ENCODE data around the gene SIDT1. TPM values are rescaled to one million over a fixed set of nuclear protein-coding genes. Genes with fewer than 3 reads are reported as not detected.

SIDT1 gene
- 1 to 10 TPM in 9 of 10 donors, under 1 TPM in 1; 0.81 to 3.5 (median 2.1) TPM for polyA plus RNA-seq (ENCODE audit: insufficient read length in 10 of 10)
- long read RNA-seq, donor 1, partial matches to known transcripts: 0 of 10 reads
- long read RNA-seq, donor 1, other reads (novel, unspliced or antisense): 9 of 10 reads
- long read RNA-seq, donor 2: 0 reads
- long read RNA-seq, donor 3: 0 reads
- long read RNA-seq, donor 4, partial matches to known transcripts: 0 of 1 reads
- long read RNA-seq, donor 4, other reads (novel, unspliced or antisense): 0 of 1 reads
- long read RNA-seq, donor 5, partial matches to known transcripts: 0 of 1 reads
- long read RNA-seq, donor 5, other reads (novel, unspliced or antisense): 0 of 1 reads
- long read RNA-seq, donor 6, partial matches to known transcripts: 0 of 1 reads
- long read RNA-seq, donor 6, other reads (novel, unspliced or antisense): 0 of 1 reads
- long read RNA-seq, donor 7: 0 reads
- long read RNA-seq, donor 8: 0 reads
- long read RNA-seq, donor 9: 0 reads

GRCh38 chr3:113531826-113532697 is at the start of gene SIDT1:
Gene SIDT1, plus strand, starts transcription at chr3:113532555. Its CDS starts 467 bp downstream, at chr3:113533022.
- DNase-seq: peak in 2 of 3 donors; percentile 34 to 61

DNA sequence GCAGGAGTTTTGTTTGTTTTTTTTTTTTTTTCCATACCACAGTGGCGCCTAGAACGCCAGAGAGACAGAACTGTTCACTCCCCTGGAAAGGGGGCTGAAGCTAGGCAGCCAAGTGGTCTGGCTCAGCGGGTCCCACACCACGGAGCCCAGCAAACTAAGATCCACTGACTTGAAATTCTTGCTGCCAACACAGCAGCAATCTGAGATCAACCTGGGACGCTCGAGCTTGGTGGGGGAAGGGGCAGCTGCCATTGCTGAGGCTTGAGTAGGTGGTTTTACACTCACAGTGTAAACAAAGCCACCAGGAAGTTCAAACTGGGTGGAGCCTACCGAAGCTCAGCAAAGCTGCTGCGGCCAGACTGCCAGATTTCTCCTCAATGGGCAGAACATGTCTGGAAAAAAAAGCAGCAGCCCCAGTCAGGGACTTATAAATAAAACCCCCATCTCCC is 47.2 kb upstream of the SIDT1 start:
- no peak for DNase-seq

GRCh38 chr3:113495035-113495434 is 37.3 kb upstream of the SIDT1 start:
- peak in 1 of 3 donors; percentile 36 for DNase-seq

DNA sequence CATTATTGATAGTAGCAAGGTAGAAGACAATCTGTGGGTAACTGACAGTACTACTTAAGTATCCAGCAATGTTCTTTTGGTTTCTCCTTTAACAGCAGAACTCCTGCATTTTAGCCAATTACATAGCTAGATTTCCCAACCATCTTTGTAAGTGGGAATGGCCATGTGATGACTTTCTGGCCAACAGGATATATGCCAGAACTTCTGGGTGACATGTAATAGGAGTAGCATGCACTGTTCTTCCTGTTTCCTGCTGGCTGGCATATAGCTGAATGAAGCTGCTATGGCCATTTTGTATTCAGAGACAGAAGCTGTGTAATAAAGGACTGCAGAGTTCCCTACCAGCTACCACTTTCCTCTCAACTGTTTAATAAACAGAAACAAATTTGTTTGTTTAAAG is 35.4 kb upstream of the SIDT1 start:
- no peak for DNase-seq

- no peak for DNase-seq
These were observed 33.9 kb upstream of the SIDT1 start for GRCh38 chr3:113498221-113499005.

DNA sequence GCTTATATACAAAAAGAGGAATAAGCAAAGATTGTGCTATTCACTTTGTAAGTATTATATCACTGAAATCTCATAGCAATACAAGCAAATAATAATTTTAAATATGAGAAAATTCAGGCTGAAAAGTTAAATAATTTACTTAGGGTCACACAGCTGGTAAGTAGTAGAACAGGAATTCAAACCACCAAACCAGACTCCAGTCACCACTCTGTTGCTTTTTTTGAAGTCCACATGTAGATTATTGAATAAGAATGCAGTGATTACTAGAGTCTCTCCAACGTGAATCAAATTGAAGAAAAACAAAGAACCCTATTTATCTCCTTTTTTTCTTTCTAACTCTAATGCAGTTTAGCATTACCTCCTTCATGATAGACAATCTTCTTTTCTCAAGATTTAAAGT is 33.3 kb upstream of the SIDT1 start:
- no peak for DNase-seq

DNA sequence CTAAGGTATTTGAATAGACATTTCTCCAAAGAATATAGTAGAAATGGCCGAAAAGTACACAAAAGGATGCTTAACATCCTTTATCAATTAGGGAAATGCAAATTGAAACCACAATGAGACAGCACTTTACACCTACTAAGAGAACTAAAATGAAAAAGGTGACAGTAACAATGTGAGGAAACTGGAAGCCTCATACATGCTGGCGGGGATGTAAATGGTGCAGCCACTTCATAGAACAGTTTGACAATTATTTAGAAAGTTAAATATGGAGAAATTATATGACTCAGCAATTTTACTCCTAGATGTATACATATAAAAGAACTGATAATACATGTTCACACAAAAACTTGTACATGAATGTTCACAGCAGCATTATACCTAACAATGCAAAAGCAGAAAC is 30.8 kb upstream of the SIDT1 start:
- DNase-seq: no peak

- DNase-seq: no peak
These were observed 26.5 kb upstream of the SIDT1 start for GRCh38 chr3:113505867-113506266.

GRCh38 chr3:113507501-113508067 is 24.8 kb upstream of the SIDT1 start:
- no peak for DNase-seq

- DNase-seq: no peak
These were observed 23.4 kb upstream of the SIDT1 start for GRCh38 chr3:113508966-113509365.

DNA sequence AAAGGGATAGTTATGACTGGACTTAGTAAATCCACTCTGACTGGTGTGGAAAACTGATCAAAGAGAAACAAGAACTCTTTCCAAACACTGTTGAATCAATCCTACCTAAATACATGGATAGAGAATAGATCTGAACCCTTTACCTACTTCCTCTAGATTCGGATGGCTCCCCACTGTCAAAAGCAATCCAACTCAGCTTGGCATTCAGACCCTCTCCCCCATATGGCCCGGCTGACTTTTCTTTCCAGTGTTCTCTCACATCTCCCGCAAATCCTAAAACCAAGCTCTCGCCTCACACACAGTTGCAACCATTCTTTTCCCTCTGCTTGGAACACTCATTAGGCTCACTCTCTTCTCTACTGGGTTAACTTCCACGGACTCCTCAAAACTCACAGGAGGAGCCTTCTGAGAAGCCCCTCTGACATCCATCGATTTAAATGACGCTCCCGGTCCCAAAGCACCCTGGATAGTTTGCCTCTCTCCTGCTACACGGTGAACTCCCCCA is 18.0 kb upstream of the SIDT1 start:
- no peak for DNase-seq

- peak in 1 of 3 donors; percentile 25 for DNase-seq
These were observed 16.2 kb upstream of the SIDT1 start for GRCh38 chr3:113516115-113516505.

- no peak for DNase-seq
These were observed 10.4 kb upstream of the SIDT1 start for GRCh38 chr3:113521981-113522380.

- no peak for DNase-seq
These were observed 9.1 kb upstream of the SIDT1 start for GRCh38 chr3:113523241-113523640.

DNA sequence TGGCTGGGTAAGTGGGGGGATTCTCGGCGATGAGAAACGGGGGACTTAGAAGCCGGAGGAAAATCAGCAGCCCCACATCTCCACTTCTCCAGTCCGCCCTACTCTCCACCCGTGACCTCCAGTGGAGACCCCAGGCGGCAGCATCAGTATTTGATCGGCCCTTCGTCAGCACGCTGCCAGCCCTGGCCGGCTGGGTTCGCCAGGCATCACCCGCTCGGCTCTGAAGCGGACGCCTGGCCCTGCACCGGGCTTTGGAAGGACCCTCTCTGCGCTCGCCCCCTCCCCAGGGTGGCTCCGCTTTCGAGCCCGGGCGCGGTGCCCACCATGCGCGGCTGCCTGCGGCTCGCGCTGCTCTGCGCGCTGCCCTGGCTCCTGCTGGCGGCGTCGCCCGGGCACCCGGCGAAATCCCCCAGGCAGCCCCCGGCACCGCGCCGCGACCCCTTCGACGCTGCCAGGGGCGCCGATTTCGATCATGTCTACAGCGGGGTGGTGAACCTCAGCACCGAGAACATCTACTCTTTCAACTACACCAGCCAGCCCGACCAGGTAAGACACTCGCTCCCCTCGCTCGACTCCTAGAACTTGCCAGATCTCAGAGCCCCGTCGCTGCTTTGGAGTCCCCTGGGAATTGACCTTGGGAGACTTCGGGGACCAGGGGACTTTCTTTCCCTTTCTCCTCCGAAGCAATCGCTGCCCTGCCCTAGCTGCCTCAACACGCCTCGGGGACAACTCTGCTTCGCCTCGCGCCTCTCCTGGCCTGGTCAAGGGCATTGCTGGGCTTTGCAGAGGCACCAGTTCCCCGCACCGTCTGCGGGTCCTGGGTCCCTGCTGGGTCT is 561 bp downstream of the SIDT1 start:
- peak in 2 of 3 donors; percentile 25 to 69 for DNase-seq

DNA sequence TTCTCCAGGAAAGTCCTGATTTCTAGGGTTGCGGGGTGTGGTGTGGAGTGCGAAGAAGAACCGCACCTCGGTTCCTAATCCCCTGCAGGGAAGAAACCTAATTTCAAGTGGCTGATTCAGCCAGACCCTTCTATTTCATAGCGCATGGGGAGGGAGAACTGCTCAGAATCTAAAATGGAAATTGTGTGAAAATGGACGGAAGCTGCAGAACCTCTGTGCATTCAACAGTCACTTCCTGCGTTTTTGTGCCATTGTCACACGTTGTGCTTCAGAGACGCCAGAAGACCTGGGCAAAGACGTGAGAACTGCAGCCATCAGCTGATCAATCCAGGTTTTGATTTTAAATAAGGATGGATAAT is 1.2 kb downstream of the SIDT1 start:
- peak in 1 of 3 donors; percentile 48 for DNase-seq

GRCh38 chr3:113534365-113534764 is 2.0 kb downstream of the SIDT1 start:
- DNase-seq: no peak

- no peak for DNase-seq
These were observed 3.5 kb downstream of the SIDT1 start for GRCh38 chr3:113535898-113536297.

DNA sequence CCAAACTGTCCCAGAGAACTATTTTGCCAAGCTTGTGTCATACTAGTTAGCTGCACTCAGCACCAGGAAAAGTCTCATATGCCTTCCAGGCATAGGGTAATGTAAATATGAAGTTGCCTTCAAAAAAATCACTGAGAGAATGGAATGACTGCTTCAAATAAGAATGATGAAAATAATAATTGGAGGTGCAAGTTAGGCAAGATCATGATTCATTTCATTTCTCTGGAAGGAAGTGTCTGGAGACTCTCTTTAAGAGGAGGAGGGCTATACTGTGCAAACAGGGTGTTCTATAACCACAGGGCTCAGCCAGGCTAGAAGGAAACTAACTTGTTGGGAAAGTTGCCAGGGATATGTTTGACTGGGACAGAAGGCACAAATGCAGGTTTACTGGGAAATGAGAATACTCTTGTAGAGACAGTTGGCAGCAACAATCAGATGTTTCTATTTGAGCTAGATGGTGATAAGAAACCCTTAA is 4.3 kb downstream of the SIDT1 start:
- DNase-seq: no peak

- DNase-seq: no peak
These were observed 4.8 kb downstream of the SIDT1 start for GRCh38 chr3:113537155-113537554.

Measured in muscle of back (tissue), 13 donors.